HuH-7 (cell line): ENCODE results near the gene CC2D1A.

Source experiments
- DNase-seq: peaks from one replicate; pipeline ENCODE4 v3.0.0; 2011; ENCODE audit warnings: low spot score

The CC2D1A gene

GRCh38 chr19:13980340-13980739 lies 74.3 kb downstream of the CC2D1A start:
- no peak for DNase-seq
